SHP77 treated with DMSO at 0.1 percent for 48 hours (cell line): ENCODE measurements around the gene RPL41.
A peak's percentile ranks its signal among the peaks of the same experiment; 100 is the strongest.
"Not testable (repeated sequence)": the region's sequence is repeated elsewhere in the genome, so short reads cannot be mapped to it uniquely, and the experiment has no call there.

Source experiments
- DNase-seq: peaks from one replicate; lab custom pipeline; 2025; lab: John Stamatoyannopoulos, UW

Gene RPL41

DNA sequence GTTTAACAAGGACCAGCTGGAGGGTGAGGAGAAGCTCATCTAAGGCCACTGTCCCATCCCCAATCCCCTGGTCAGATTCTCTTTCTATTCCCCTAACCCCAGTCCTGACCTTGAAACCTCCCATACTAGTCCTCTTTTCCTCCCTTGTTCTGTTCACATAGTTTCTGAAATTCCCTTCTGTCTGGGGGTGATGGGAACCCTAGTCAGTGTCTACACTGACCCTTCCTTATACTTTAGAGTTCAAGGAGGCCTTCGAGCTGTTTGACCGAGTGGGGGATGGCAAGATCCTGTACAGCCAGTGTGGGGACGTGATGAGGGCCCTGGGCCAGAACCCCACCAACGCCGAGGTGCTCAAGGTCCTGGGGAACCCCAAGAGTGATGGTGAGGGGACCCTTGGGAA is 38.4 kb downstream of the RPL41 start:
- no peak for DNase-seq

DNA sequence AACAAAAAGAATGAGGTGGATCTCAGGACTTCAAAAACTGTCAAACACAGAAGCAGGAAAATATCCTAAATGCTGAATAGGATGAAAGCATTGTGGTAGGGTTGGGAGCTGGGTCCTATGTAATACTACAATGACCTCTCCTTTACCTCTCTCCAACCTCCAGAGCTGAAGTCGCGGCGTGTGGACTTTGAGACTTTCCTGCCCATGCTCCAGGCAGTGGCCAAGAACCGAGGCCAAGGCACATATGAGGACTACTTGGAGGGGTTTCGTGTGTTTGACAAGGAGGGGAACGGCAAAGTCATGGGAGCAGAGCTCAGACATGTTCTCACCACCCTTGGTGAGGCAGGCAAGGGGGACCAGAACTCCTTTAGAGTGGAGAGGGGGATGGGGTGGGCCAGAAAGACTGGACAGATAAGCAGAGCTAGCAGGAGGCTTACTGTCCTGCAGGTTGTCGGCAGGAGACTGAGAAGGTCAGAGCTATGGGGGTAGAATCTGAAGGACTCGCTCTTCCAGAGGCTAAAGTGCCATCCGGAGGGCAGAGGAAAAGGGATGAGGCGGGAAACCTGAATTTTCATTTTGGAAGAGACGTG is 38.9 kb downstream of the RPL41 start:
- no peak for DNase-seq

DNA sequence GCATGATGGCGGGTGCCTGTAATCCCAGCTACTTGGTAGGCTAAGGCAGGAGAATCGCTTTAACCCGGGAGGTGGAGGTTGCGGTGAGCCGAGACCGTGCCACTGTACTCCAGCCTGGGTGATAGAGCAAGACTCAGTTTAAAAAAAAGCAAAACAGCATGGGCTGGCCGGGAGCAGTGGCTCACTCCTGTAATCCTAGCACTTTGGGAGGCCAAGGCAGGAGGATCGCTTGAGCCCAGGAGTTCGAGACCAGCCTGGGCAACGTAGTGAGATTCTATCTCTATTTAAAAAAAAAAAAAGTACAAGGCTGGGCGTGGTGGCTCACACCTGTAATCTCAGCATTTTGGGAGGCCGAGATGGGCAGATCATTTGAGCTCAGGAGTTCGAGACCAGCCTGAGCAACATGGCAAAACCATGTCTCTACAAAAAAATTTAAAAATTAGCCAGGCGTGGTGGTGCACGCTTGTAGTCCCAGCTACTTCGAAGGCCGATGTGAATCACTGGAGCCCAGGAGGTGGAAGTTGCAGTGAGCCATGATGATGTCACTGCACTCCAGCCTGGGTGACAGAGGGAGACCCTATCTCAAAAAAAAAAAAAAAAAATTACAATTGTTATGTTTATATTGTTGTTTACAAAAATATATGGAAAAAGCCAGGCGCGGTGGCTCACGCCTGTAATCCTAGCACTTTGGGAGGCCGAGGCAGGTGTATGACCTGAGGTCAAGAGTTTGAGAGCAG is 40.2 kb downstream of the RPL41 start:
- DNase-seq: not testable (repeated sequence)

DNA sequence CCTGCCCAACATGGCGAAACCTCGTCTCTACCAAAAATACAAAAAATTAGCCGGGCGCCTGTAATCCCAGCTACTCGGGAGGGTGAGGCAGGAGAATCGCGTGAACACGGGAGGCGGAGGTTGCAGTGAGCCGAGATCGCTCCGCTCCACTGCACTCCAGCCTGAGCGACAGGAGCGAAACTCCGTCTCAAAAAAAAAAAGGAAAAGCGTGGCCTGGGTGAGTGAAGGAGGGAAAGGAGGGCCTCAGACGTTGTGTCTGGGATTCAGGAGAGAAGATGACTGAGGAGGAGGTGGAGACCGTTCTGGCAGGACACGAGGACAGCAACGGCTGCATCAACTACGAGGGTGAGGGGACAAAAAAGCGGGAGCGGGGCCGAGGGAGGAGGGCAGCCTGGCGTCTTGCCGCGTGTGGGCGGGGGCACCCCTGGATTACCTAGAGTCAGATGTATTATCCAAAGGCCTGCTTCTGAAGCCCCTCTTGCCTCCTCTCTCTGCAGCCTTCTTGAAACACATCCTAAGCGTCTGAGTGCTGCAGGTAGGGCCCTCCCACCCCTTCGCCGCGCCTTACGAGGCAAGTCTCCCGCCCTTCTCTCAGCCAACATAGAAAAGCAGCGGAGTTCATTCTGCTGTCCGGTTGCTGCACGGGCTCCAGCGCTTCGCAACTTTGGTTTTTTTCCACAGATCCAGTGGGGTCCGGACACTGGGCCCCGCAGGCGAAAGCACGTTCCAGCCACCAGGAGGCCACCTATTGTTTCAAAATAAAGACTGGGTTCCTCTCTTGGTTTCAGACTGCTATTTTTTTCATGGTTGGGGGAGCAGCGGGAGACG is 41.0 kb downstream of the RPL41 start:
- peak; percentile 44 for DNase-seq

DNA sequence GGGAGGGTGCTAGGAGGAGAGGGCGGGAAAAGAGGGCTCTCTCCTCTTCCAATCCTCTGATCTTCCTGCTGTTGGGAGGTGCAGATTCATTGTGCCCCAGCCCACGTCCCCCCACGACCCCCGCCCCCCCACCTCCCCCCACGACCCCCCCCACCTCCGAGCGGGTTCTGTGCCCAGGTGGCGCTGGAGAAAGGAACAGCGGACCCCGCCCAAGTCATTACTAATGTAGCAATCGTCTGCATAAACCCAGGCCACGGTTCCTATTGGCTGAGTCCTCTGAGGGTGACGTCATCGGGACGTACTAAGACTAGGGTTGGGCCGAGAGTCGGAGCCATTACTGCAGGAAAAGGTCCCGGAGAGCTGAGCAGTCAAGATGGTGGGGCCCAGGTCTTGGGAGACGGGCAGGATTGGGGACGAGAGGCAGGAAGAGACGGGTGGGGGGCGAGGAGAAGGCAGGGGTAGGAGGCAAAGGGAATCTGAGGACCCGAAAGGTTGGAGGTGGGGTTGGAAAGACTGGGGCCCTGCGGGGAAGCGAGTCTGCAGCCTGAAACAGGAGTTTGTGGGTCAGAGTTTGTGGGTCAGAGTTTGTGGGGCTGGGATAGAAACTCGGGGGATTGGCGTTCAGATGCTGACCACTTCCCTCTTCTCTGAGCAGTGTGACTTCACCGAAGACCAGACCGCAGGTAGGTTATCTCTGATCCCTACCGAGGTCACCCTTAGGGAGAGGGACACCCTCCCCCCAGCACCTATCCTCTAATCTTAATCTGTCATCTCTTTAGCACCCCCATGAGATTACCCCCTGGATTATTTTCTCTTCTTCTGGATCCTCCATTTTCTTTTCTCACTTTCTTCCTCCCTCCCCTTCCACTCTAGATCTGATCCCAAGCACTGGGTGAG is 41.8 kb downstream of the RPL41 start, which contains the start of gene MYL6:
TSS of gene MYL6 (plus strand) at position 331 of the 897 bp plus-strand sequence. CDS start at position 374, 43 bp downstream.
- peak; percentile 90 for DNase-seq

DNA sequence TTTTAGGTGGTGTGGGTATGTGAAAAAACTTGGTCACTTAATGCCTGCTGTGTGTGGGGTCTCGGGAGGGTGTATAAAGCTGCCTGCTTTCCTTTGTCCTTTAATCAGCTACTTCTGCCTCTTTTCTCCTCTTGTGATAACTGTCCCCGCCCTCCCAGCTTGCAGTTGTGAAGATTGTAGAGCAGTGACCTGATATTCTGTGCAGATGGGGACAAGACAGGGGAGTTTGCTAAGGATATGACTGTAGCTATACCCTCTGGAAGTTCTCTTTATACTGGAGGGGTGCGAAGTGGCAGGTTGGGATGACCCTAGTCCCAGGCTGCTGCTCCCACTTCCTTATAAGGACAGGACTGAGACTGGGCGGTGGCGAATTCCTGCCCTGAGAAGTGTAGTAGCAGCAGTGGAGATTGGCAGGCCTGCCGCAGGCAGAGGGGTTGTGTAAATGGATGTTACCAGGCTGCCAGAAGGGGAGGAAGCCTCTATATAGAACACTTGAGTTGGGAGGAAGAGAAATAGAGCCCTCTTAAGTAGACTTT is 42.6 kb downstream of the RPL41 start:
- no peak for DNase-seq

DNA sequence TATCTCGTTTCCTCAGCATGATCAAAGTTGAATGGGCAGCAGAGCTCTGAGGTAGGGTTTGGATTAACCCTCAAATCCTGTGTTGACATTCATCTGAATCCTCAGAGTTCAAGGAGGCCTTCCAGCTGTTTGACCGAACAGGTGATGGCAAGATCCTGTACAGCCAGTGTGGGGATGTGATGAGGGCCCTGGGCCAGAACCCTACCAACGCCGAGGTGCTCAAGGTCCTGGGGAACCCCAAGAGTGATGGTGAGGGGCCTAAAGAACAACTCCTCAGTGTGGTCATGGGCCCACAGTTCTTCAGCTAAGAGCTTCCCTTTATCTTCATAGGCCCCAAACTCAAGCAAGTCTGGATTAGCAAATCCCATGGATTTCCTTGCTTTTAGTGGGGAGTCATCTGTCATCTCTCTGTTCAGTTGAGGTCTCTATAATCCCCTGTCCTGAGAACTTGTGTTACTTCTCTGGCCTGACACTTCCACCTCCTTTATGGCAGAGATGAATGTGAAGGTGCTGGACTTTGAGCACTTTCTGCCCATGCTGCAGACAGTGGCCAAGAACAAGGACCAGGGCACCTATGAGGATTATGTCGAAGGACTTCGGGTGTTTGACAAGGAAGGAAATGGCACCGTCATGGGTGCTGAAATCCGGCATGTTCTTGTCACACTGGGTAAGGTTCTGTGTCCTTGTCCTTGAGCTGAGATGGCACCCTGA is 43.2 kb downstream of the RPL41 start:
- no peak for DNase-seq

DNA sequence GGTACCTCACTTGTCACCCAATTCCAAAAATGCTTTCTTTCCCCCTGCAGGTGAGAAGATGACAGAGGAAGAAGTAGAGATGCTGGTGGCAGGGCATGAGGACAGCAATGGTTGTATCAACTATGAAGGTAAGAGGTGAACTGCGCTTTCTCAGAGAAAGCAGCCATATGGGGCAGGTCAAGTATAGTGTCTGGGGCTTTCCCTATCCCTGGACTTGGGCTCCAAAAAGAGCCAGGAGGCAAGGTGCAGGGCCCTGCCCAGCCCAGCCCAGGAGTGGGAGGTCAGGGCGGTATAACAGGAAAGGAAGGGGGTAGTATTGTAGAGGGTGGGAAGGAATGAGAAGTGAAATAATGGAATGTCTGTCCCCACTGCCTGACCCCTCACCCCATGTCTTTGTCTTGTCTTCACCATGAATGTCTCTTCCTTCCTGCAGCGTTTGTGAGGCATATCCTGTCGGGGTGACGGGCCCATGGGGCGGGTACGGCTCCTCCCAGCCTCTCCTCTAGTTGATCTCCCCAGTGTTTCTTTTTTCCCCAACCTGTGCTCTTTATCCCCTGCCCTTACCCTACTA is 43.8 kb downstream of the RPL41 start:
- no peak for DNase-seq

DNA sequence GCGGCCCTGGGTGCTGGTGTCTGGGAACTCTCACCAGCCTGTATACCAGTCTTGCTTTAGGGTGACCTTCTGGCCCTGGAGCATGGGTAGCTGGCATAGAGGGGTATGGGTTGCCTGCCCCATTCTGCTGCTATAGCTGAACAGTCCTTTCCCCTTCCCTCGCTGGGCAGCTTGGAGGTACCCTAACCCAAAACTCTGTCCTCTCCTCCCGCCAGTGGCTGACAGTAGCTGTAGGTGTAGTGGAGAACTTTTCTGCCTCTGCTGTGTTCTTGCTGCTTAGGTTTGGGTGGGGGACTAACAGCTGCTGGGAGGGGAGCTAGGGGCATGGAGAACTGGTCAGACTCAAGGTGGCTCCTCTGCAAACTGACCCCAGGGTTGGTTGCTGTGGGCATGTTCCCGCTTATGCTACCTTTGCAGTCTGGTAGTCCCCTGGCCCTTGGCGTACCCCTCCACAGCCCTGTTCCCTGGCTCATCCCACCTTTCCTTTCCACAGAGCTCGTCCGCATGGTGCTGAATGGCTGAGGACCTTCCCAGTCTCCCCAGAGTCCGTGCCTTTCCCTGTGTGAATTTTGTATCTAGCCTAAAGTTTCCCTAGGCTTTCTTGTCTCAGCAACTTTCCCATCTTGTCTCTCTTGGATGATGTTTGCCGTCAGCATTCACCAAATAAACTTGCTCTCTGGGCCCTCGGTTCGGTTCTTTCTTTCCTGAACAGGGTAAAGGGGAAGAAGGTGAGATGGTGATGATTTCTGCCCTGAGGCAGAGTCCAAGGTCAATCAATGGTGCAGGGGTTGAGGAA is 44.7 kb downstream of the RPL41 start:
- no peak for DNase-seq

DNA sequence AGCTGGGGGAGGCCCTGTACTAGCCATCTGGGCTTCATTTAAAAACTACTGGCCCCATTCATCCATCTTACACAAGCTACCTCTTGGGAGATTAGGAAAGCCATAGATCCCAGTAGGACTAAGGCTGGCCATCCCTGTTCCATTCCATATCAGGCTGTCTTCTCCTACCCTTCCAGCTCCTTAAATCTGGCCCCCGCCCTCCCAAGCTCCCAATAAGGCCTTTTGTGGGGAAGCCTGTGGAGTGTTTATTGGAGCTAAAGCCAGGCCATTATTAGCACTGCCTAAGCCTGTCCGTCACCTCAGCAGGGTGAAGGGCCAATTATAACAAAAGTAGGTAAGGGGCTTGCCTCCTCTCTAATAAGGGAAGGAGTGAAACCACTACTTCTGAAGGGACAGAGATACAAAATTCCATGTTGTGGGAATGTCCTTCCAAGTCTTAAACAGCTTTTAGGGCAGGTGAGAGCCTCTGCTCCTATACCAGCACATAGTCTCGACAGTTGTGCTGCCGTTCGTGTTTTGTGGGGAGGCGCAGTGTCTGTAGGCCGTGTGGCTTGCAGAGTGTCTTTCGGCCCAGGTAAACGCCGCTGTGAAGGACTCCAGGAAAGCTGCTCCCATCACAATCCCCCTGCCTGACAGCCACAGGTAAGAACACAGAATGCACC is 45.4 kb downstream of the RPL41 start:
- DNase-seq: no peak

DNA sequence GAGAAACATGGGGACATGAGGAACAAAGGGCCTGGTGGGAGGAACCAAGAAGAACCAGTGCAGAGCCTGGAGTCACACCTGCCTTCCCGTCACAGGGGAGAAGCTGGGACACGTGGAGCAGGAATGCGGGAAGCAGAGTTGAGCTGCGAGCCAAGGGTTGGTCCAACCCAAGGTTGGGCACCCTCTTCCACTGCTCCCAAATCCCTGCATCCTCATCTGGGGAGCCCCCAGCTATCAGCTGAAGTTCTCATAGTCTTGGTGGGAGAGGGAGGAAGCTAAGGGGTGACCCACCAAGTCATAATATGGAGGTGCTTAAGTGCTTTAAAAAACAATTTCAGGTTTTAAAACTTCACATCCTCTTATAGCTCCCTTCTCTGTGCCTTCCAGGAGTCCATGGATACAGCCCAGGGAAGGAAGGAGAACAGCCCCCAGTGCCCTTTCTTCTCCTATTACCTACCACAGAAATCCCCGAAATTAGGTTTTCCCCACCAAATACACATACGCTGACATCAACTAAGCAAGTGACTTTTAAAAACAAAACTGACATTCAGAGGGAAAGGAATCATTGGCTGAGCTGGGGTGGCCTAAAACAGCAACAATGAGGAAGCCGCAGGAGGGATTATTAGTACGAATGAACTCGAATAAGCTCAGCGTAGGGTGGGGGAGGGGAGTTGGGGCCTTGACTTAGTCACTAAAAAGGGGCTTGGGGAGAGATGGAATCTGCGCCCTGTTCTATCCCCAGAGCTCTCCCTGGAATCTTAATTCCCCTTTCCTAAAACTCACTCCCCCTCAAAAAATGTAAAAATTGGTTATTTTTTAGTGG is 46.2 kb downstream of the RPL41 start:
- no peak for DNase-seq

DNA sequence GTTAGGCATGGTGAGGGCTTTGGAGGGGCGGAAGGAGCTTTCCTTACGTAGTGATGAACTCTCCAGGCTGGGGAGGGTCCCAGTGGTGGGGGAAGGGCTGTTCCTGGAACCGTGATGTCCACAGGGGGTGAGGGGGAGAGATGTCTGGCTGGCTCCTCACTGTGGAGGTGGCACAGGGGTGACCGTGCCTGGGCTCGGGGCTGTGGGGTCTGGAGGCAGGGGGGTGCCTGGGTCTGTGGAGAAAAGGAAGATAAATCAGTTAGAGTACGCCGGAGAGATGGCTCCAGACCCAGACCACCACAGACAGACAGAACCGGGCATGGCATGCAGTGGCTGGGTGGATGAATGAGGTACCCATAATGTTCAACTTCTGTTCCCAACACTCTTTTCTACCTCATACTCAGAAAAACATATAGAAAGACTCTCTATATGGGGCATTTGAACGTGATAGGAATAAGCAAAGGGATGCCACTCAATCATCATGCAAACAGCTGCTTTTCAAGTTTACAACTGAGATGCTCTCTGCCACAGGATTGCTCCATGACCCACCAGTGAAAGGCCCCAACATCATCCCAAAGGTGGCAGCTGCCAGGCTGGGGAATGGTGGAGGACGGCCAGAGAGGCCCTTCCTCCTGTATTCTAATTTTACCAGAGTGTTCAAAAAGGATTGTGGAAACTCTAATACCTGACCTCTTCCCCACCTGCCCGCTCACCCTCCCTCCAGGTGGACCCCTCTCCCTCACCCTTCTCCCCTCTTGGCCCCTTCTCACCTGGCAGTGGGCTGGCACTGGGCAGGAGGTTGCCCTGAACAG is 47.3 kb downstream of the RPL41 start:
- DNase-seq: no peak

DNA sequence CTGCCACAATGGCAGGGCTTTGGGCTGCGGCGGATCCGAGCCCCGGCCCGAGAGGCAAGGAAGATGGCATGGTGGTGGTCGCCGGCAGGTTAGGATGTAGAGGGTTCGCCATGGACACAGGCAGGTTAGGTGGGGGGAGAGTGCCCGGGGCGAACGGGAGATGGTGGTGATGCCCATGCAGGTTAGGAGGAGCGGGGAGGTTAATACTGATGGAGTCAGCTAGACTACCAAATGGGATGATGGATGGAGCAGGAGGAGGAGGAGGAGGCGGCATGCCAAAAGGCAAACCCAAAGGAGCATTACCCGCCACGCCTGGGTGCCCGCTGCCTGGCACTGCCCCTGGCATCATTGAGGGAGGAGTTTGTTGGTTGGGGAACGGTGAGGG is 47.9 kb downstream of the RPL41 start:
- DNase-seq: no peak

DNA sequence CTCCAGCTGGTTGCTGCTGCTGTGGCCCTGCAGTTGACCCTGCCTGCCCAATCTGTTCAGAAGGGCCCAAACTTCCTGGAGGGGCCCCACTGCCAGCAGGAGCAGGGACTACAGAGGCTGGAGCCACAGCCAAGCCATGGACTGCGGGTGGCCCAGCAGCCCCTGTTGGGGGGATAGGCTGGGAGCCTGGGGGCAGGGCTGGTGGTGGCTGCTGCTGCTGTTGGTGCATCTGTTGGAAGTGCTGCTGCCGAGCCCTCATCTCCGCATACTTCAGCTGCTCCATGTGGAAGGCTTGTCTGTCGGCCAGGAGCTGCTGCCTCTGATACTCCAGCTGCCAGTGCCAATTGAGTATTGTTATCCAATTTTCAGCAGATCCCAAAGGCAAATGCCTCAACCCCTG is 48.9 kb downstream of the RPL41 start:
- no peak for DNase-seq
